Lower leg skin (tissue), 3 donors: Measurements from ENCODE around the gene LRBA.

Experiments
- POLR2A ChIP-seq, 2 donors: fragments of 450-650 bp; IDR thresholded peaks; one replicate each; pipeline ENCODE4 v1.6.1; 2016 to 2017; ENCODE audit warnings: antibody characterized with exemption in 2 of 2, mild to moderate bottlenecking in 1 of 2, moderate library complexity in 1 of 2
- TF ChIP-seq, protein P1 (sequence below), 3 donors: fragments of 450-650 bp; IDR thresholded peaks; one replicate each; pipeline ENCODE4 v1.5.1; 2016; ENCODE audit warnings: antibody characterized with exemption in 3 of 3, mild to moderate bottlenecking in 3 of 3, moderate library complexity in 2 of 3

DNA sequence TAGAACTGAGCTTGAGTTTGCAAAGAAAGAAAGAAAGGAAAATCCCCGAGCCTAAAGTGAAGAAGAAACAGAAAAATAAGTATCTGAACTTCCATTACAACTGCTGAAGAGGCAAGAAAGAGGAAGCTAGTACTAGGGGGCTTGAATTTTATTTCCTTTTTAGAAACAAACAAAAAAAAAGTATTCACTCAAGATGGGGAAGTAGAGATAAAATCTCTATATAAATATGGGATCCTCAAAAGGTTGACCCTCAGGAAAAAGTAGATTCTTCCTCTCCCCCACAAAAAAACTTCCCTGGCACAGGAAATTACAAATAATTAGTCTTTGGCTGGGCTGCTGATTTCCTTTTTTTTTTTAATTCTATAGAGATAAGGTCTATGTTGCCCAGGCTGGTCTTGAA, 16.0 kb downstream of the LRBA start:
- TF ChIP-seq POLR2A (IDR thresholded peaks at IDR 0.05), result no peak
- TF ChIP-seq, protein P1, sequence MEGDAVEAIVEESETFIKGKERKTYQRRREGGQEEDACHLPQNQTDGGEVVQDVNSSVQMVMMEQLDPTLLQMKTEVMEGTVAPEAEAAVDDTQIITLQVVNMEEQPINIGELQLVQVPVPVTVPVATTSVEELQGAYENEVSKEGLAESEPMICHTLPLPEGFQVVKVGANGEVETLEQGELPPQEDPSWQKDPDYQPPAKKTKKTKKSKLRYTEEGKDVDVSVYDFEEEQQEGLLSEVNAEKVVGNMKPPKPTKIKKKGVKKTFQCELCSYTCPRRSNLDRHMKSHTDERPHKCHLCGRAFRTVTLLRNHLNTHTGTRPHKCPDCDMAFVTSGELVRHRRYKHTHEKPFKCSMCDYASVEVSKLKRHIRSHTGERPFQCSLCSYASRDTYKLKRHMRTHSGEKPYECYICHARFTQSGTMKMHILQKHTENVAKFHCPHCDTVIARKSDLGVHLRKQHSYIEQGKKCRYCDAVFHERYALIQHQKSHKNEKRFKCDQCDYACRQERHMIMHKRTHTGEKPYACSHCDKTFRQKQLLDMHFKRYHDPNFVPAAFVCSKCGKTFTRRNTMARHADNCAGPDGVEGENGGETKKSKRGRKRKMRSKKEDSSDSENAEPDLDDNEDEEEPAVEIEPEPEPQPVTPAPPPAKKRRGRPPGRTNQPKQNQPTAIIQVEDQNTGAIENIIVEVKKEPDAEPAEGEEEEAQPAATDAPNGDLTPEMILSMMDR (IDR thresholded peaks at IDR 0.05), result no peak
